PC-9 (cell line): ENCODE data around the gene ABLIM1.

Experiments used
- EZH2 ChIP-seq: fragments of 200-600 bp; sonication (generic); IDR thresholded peaks from 2 replicates; pipeline ENCODE4 v1.8.0; 2017; ENCODE audit warnings: antibody characterized with exemption, low read depth
- TF ChIP-seq, protein P1 (sequence below): fragments of 200-600 bp; sonication (generic); conservative IDR thresholded peaks from 2 replicates; pipeline ENCODE4 v1.6.1; 2017; ENCODE audit warnings: mixed run types, antibody characterized with exemption, mild to moderate bottlenecking, moderate library complexity

DNA sequence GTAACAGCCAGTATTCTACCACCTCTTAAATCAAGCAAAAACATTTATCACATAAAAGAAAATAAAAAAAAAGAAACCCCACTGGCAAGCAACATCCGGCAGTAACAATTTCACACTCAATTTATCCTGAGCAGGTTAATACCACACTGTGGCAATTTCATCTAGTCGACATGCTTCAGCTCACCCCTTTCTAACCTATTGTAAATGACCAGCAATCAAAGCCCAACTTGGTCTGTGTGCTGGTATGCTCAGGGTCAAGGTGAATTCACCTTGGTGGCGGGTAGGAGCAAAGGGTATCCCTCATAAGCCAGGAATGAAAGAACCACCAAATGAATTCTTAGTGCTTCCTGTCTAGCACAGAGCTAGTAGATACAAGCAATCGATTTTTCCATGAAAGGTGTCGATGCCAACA, 144.7 kb downstream of the ABLIM1 start:
- TF ChIP-seq, protein P1, sequence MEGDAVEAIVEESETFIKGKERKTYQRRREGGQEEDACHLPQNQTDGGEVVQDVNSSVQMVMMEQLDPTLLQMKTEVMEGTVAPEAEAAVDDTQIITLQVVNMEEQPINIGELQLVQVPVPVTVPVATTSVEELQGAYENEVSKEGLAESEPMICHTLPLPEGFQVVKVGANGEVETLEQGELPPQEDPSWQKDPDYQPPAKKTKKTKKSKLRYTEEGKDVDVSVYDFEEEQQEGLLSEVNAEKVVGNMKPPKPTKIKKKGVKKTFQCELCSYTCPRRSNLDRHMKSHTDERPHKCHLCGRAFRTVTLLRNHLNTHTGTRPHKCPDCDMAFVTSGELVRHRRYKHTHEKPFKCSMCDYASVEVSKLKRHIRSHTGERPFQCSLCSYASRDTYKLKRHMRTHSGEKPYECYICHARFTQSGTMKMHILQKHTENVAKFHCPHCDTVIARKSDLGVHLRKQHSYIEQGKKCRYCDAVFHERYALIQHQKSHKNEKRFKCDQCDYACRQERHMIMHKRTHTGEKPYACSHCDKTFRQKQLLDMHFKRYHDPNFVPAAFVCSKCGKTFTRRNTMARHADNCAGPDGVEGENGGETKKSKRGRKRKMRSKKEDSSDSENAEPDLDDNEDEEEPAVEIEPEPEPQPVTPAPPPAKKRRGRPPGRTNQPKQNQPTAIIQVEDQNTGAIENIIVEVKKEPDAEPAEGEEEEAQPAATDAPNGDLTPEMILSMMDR: no peak
- TF ChIP-seq EZH2: no peak
